ENCODE measurements around the gene ZGLP1.

ZGLP1 gene

GRCh38 chr19:10277795-10278589, 31.6 kb downstream of the ZGLP1 start:
- H3K4me3 ChIP-seq (ENCODE audit: insufficient read depth, low read depth, low read length, poor library complexity, severe bottlenecking) = no peak overlapping the region
- H3K27me3 ChIP-seq (replicated peaks; ENCODE audit: control insufficient read depth, insufficient read depth, low read length, poor library complexity, severe bottlenecking) = no peaks in the 10 kb centered on the region
- H3K4me1 ChIP-seq (ENCODE audit: control insufficient read depth, insufficient read depth, low read length, poor library complexity, severe bottlenecking) = no peaks in the 10 kb centered on the region
- H3K9me3 ChIP-seq (ENCODE audit: control insufficient read depth, low read length) = no peaks in the 10 kb centered on the region
- no peak overlapping the region for H3K27ac ChIP-seq (ENCODE audit: insufficient read depth, low read length, poor library complexity, severe bottlenecking)
- DNase-seq = no peak
- H3K36me3 ChIP-seq (ENCODE audit: control insufficient read depth, insufficient read depth, low read length) = peaks cover 6% of the 10 kb centered on the region

GRCh38 chr19:10274589-10274988, 35.0 kb downstream of the ZGLP1 start:
- no peaks in the 10 kb centered on the region for H3K27me3 ChIP-seq (replicated peaks; ENCODE audit: control insufficient read depth, insufficient read depth, low read length, poor library complexity, severe bottlenecking)
- no peak overlapping the region for H3K4me3 ChIP-seq (ENCODE audit: insufficient read depth, low read depth, low read length, poor library complexity, severe bottlenecking)
- DNase-seq = no peak
- no peak overlapping the region for H3K27ac ChIP-seq (ENCODE audit: insufficient read depth, low read length, poor library complexity, severe bottlenecking)
- no peaks in the 10 kb centered on the region for H3K9me3 ChIP-seq (ENCODE audit: control insufficient read depth, low read length)
- peaks cover 18% of the 10 kb centered on the region for H3K4me1 ChIP-seq (ENCODE audit: control insufficient read depth, insufficient read depth, low read length, poor library complexity, severe bottlenecking)
- H3K36me3 ChIP-seq (ENCODE audit: control insufficient read depth, insufficient read depth, low read length) = peaks cover 6% of the 10 kb centered on the region

GRCh38 chr19:10271543-10272086, 38.0 kb downstream of the ZGLP1 start:
- peaks cover 19% of the 10 kb centered on the region for H3K4me1 ChIP-seq (ENCODE audit: control insufficient read depth, insufficient read depth, low read length, poor library complexity, severe bottlenecking)
- no peaks in the 10 kb centered on the region for H3K9me3 ChIP-seq (ENCODE audit: control insufficient read depth, low read length)
- H3K27me3 ChIP-seq (replicated peaks; ENCODE audit: control insufficient read depth, insufficient read depth, low read length, poor library complexity, severe bottlenecking) = no peaks in the 10 kb centered on the region
- H3K36me3 ChIP-seq (ENCODE audit: control insufficient read depth, insufficient read depth, low read length) = peaks cover 6% of the 10 kb centered on the region
- peak overlapping the region; percentile 77 for H3K27ac ChIP-seq (ENCODE audit: insufficient read depth, low read length, poor library complexity, severe bottlenecking)
- DNase-seq = peak in 2 of 3 donors; percentile 45 to 55
- peak overlapping the region; percentile 72 for H3K4me3 ChIP-seq (ENCODE audit: insufficient read depth, low read depth, low read length, poor library complexity, severe bottlenecking)

- H3K9me3 ChIP-seq (ENCODE audit: control insufficient read depth, low read length) = no peaks in the 10 kb centered on the region
- peak; percentile 54 to 71 (median 68) for DNase-seq
- H3K27me3 ChIP-seq (replicated peaks; ENCODE audit: control insufficient read depth, insufficient read depth, low read length, poor library complexity, severe bottlenecking) = no peaks in the 10 kb centered on the region
- peaks cover 6% of the 10 kb centered on the region for H3K36me3 ChIP-seq (ENCODE audit: control insufficient read depth, insufficient read depth, low read length)
- peaks cover 19% of the 10 kb centered on the region for H3K4me1 ChIP-seq (ENCODE audit: control insufficient read depth, insufficient read depth, low read length, poor library complexity, severe bottlenecking)
- peak within 1 kb of the TSS; percentile 72 for H3K4me3 ChIP-seq (ENCODE audit: insufficient read depth, low read depth, low read length, poor library complexity, severe bottlenecking)
- peak within 1 kb of the TSS; percentile 77 for H3K27ac ChIP-seq (ENCODE audit: insufficient read depth, low read length, poor library complexity, severe bottlenecking)
These were observed 38.8 kb downstream of the ZGLP1 start, which contains the start of gene ICAM1 for GRCh38 chr19:10270616-10271394. Gene ICAM1 (plus strand): TSS chr19:10271120. CDS start chr19:10271160, 40 bp downstream.

- no peaks in the 10 kb centered on the region for H3K9me3 ChIP-seq (ENCODE audit: control insufficient read depth, low read length)
- peak overlapping the region; percentile 77 for H3K27ac ChIP-seq (ENCODE audit: insufficient read depth, low read length, poor library complexity, severe bottlenecking)
- peaks cover 19% of the 10 kb centered on the region for H3K4me1 ChIP-seq (ENCODE audit: control insufficient read depth, insufficient read depth, low read length, poor library complexity, severe bottlenecking)
- H3K36me3 ChIP-seq (ENCODE audit: control insufficient read depth, insufficient read depth, low read length) = peaks cover 6% of the 10 kb centered on the region
- H3K4me3 ChIP-seq (ENCODE audit: insufficient read depth, low read depth, low read length, poor library complexity, severe bottlenecking) = peak overlapping the region; percentile 72
- DNase-seq = peak; percentile 53 to 70 (median 65)
- H3K27me3 ChIP-seq (replicated peaks; ENCODE audit: control insufficient read depth, insufficient read depth, low read length, poor library complexity, severe bottlenecking) = no peaks in the 10 kb centered on the region
These were observed 39.4 kb downstream of the ZGLP1 start for GRCh38 chr19:10270180-10270615.

- peaks cover 19% of the 10 kb centered on the region for H3K4me1 ChIP-seq (ENCODE audit: control insufficient read depth, insufficient read depth, low read length, poor library complexity, severe bottlenecking)
- no peaks in the 10 kb centered on the region for H3K9me3 ChIP-seq (ENCODE audit: control insufficient read depth, low read length)
- H3K27ac ChIP-seq (ENCODE audit: insufficient read depth, low read length, poor library complexity, severe bottlenecking) = peak overlapping the region; percentile 77
- H3K4me3 ChIP-seq (ENCODE audit: insufficient read depth, low read depth, low read length, poor library complexity, severe bottlenecking) = peak overlapping the region; percentile 72
- H3K27me3 ChIP-seq (replicated peaks; ENCODE audit: control insufficient read depth, insufficient read depth, low read length, poor library complexity, severe bottlenecking) = no peaks in the 10 kb centered on the region
- DNase-seq = peak; percentile 70 to 80 (median 74)
- peaks cover 1% of the 10 kb centered on the region for H3K36me3 ChIP-seq (ENCODE audit: control insufficient read depth, insufficient read depth, low read length)
These were observed 40.1 kb downstream of the ZGLP1 start for GRCh38 chr19:10269333-10270179.

GRCh38 chr19:10268071-10268470, 41.5 kb downstream of the ZGLP1 start:
- Histone ChIP-seq H3K36me3 (ENCODE audit: control insufficient read depth, insufficient read depth, low read length) (no peaks in the 10 kb centered on the region), H3K27me3 (replicated peaks; ENCODE audit: control insufficient read depth, insufficient read depth, low read length, poor library complexity, severe bottlenecking) (no peaks in the 10 kb centered on the region), H3K27ac (ENCODE audit: insufficient read depth, low read length, poor library complexity, severe bottlenecking) (no peak overlapping the region), H3K4me1 (ENCODE audit: control insufficient read depth, insufficient read depth, low read length, poor library complexity, severe bottlenecking) (peaks cover 19% of the 10 kb centered on the region), H3K9me3 (ENCODE audit: control insufficient read depth, low read length) (no peaks in the 10 kb centered on the region), H3K4me3 (ENCODE audit: insufficient read depth, low read depth, low read length, poor library complexity, severe bottlenecking) (no peak overlapping the region)
- no peak for DNase-seq

GRCh38 chr19:10266706-10267105, 42.9 kb downstream of the ZGLP1 start:
- Histone ChIP-seq H3K9me3 (ENCODE audit: control insufficient read depth, low read length) (no peaks in the 10 kb centered on the region), H3K27me3 (replicated peaks; ENCODE audit: control insufficient read depth, insufficient read depth, low read length, poor library complexity, severe bottlenecking) (no peaks in the 10 kb centered on the region), H3K4me3 (ENCODE audit: insufficient read depth, low read depth, low read length, poor library complexity, severe bottlenecking) (no peak overlapping the region), H3K4me1 (ENCODE audit: control insufficient read depth, insufficient read depth, low read length, poor library complexity, severe bottlenecking) (peaks cover 19% of the 10 kb centered on the region), H3K36me3 (ENCODE audit: control insufficient read depth, insufficient read depth, low read length) (no peaks in the 10 kb centered on the region), H3K27ac (ENCODE audit: insufficient read depth, low read length, poor library complexity, severe bottlenecking) (no peak overlapping the region)
- no peak for DNase-seq

GRCh38 chr19:10262771-10263170, 46.8 kb downstream of the ZGLP1 start:
- H3K9me3 ChIP-seq (ENCODE audit: control insufficient read depth, low read length) = no peaks in the 10 kb centered on the region
- peaks cover 11% of the 10 kb centered on the region for H3K36me3 ChIP-seq (ENCODE audit: control insufficient read depth, insufficient read depth, low read length)
- H3K27ac ChIP-seq (ENCODE audit: insufficient read depth, low read length, poor library complexity, severe bottlenecking) = no peak overlapping the region
- no peak overlapping the region for H3K4me3 ChIP-seq (ENCODE audit: insufficient read depth, low read depth, low read length, poor library complexity, severe bottlenecking)
- H3K27me3 ChIP-seq (replicated peaks; ENCODE audit: control insufficient read depth, insufficient read depth, low read length, poor library complexity, severe bottlenecking) = no peaks in the 10 kb centered on the region
- H3K4me1 ChIP-seq (ENCODE audit: control insufficient read depth, insufficient read depth, low read length, poor library complexity, severe bottlenecking) = peaks cover 8% of the 10 kb centered on the region
- DNase-seq = no peak

Data from effector memory CD4-positive, alpha-beta T cell (primary cell).